Osteoblast (primary cell): ENCODE data around the gene SH2D3C. TPM values are rescaled to one million over a fixed set of nuclear protein-coding genes. Genes with fewer than 3 reads are reported as not detected.

ENCODE experiments used
- DNase-seq: peaks from one replicate; pipeline ENCODE4 v3.0.0; 2011; ENCODE audit warnings: low spot score, mixed read lengths; ENCODE audit not compliant: insufficient read length; ENCODE audit errors: missing footprints
- H2AFZ ChIP-seq: 2 replicates; pipeline ENCODE4 v1.6.0; 2011; ENCODE audit warnings: mild to moderate bottlenecking, low read length
- H3K27ac ChIP-seq: 2 replicates; pipeline ENCODE4 v1.5.1; 2011; ENCODE audit warnings: mild to moderate bottlenecking, low read depth, low read length, moderate library complexity
- H3K27me3 ChIP-seq: 2 replicates; pipeline ENCODE4 v1.6.0; 2012; ENCODE audit warnings: mild to moderate bottlenecking, control low read depth, inconsistent platforms, low read length, moderate library complexity; ENCODE audit not compliant: insufficient read depth
- H3K36me3 ChIP-seq: 2 replicates; pipeline ENCODE4 v1.5.1; 2011; ENCODE audit warnings: mild to moderate bottlenecking, low read length, control low read depth, moderate library complexity; ENCODE audit not compliant: insufficient read depth
- H3K4me1 ChIP-seq: 2 replicates; pipeline ENCODE4 v1.5.1; 2011; ENCODE audit warnings: mild to moderate bottlenecking, low read length, control low read depth, moderate library complexity; ENCODE audit not compliant: insufficient read depth
- H3K4me2 ChIP-seq: 2 replicates; pipeline ENCODE4 v1.6.0; 2011; ENCODE audit warnings: mild to moderate bottlenecking, low read length; ENCODE audit not compliant: insufficient read depth
- H3K4me3 ChIP-seq: fragments of 200-600 bp; sonication (generic); 3 replicates; pipeline ENCODE4 v1.5.1; 2012; ENCODE audit warnings: mild to moderate bottlenecking, low read length, inconsistent platforms; ENCODE audit not compliant: insufficient read depth
- H3K79me2 ChIP-seq: 2 replicates; pipeline ENCODE4 v1.6.0; 2012; ENCODE audit warnings: mild to moderate bottlenecking, low read length, control low read depth, inconsistent platforms; ENCODE audit not compliant: insufficient read depth
- H3K9me3 ChIP-seq: 2 replicates; pipeline ENCODE4 v1.5.1; 2011; ENCODE audit warnings: low read depth, low read length, control low read depth
- H4K20me1 ChIP-seq: 2 replicates; pipeline ENCODE4 v1.6.0; 2012; ENCODE audit warnings: mild to moderate bottlenecking, low read length, control low read depth; ENCODE audit not compliant: insufficient read depth
- total RNA-seq: library from RNA; depleted of rRNA; stranded (reverse); fragments of >200 nt; gene quantifications from 2 replicates; pipeline ENCODE4 v1.2.3, GENCODE V29; 2012
- TF ChIP-seq, protein P1 (sequence below): IDR thresholded peaks from 2 replicates; pipeline ENCODE4 v1.5.1; 2011; ENCODE audit warnings: mild to moderate bottlenecking, low read depth, low read length, moderate library complexity; ENCODE audit errors: extremely low read depth

Gene SH2D3C
- total RNA-seq, 1 donor, result 0.36 TPM

DNA sequence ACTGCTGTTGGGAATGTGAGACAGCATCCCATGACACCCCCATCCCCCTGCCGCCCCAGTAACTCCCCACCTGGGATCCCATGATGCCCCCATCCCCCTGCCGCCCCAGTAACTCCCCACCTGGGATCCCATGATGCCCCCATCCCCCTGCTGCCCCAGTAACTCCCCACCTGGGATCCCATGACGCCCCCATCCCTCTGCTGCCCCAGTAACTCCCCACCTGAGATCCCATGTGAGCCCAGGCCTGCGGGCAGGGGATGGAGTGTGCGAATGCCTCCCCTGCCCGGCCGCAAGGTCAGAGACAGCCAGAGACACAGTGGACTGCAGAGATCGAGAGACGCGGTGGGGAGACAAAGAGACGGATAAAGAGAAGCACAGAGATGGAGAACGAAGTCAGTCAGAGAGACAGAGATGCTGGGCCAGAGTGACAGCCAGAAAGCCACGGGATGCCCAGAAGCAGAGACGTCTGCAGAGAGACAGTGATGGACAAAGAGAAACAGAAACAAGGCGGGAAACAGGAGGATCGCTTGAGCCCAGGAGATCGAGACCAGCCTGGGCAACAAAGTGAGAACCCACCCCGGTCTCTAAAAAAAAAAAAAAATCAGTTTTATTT is 992 bp downstream of the SH2D3C start:
- TF ChIP-seq, protein P1, sequence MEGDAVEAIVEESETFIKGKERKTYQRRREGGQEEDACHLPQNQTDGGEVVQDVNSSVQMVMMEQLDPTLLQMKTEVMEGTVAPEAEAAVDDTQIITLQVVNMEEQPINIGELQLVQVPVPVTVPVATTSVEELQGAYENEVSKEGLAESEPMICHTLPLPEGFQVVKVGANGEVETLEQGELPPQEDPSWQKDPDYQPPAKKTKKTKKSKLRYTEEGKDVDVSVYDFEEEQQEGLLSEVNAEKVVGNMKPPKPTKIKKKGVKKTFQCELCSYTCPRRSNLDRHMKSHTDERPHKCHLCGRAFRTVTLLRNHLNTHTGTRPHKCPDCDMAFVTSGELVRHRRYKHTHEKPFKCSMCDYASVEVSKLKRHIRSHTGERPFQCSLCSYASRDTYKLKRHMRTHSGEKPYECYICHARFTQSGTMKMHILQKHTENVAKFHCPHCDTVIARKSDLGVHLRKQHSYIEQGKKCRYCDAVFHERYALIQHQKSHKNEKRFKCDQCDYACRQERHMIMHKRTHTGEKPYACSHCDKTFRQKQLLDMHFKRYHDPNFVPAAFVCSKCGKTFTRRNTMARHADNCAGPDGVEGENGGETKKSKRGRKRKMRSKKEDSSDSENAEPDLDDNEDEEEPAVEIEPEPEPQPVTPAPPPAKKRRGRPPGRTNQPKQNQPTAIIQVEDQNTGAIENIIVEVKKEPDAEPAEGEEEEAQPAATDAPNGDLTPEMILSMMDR, result no peak
- no peaks in the 10 kb centered on the region for H3K79me2 ChIP-seq

DNA sequence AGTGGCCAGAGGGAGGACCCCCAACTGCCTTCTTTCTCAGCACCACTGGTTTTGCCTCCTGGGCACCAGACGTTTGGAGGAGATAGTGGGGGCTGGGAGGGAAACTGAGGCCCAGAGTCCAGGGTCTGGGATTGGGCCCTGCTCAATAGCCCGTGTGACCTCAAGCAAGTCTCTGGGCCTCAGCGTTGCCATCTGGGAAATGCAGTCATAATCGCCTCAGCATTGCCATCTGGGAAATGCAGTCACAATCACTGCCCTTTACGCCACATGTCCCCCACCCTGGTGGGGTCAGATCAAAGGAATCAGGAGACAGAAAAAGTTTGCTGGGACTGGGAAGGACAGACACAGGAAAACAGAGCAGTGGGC is 1.6 kb downstream of the SH2D3C start:
- Histone ChIP-seq H3K4me3 (no peak overlapping the region), H3K27me3 (peaks cover 4% of the 10 kb centered on the region), H3K4me2 (no peak overlapping the region), H3K27ac (no peak overlapping the region), H4K20me1 (no peaks in the 10 kb centered on the region), H3K36me3 (no peaks in the 10 kb centered on the region), H3K9me3 (no peaks in the 10 kb centered on the region), H2AFZ (no peak overlapping the region), H3K4me1 (no peaks in the 10 kb centered on the region), H3K79me2 (no peaks in the 10 kb centered on the region)
- TF ChIP-seq, protein P1, result no peak
- DNase-seq, result no peak

More for the DNA sequence above, 992 bp downstream of the SH2D3C start:
- H4K20me1 ChIP-seq, result no peaks in the 10 kb centered on the region
- no peak overlapping the region for H3K4me2 ChIP-seq
- H2AFZ ChIP-seq, result no peak overlapping the region
- peaks cover 3% of the 10 kb centered on the region for H3K27me3 ChIP-seq
- no peak for DNase-seq
- no peaks in the 10 kb centered on the region for H3K36me3 ChIP-seq
- H3K4me1 ChIP-seq, result no peaks in the 10 kb centered on the region
- no peak overlapping the region for H3K4me3 ChIP-seq
- no peak overlapping the region for H3K27ac ChIP-seq
- H3K9me3 ChIP-seq, result no peaks in the 10 kb centered on the region

DNA sequence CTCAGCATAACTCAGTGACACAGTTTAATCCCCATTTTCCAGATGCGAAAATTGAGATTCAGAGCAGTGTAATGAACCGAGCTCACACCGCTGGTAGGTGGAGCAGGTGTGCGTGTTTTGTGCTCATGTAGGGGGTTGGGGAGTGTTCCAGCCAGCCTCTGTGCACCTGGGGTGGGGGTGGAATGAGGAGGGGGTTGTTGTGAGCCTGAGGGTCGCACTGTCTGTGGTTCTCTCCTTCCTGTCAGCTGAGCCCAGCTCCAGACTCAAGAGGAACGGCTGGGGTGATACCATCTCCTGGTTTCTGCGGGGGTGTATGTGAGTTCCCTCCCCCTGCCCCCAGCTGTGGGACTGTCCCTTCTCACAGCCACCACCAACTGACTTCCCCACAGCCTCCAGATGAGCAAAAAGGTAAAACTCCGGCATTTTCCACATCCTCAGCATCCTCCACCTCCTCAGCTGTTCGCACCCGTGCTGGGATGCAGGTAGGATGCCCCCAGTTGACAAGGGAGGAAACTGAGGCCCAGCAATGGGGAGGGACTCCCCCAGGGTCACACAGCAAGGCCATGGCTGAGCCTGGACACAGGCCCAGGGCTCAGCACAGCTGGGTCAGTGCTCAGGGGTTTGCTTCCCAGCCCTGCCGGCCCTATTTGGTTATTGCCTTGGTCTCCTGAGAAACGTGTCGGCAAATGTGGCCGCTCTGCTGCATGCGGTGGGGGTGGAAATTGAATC is 2.1 kb downstream of the SH2D3C start:
- Histone ChIP-seq H3K36me3 (no peaks in the 10 kb centered on the region), H3K4me2 (no peak overlapping the region), H3K4me3 (no peak overlapping the region), H3K27me3 (peaks cover 4% of the 10 kb centered on the region), H4K20me1 (no peaks in the 10 kb centered on the region), H2AFZ (no peak overlapping the region), H3K9me3 (no peaks in the 10 kb centered on the region), H3K27ac (no peak overlapping the region), H3K4me1 (peaks cover 4% of the 10 kb centered on the region), H3K79me2 (no peaks in the 10 kb centered on the region)
- TF ChIP-seq, protein P1, result no peak
- DNase-seq, result peak; percentile 52

DNA sequence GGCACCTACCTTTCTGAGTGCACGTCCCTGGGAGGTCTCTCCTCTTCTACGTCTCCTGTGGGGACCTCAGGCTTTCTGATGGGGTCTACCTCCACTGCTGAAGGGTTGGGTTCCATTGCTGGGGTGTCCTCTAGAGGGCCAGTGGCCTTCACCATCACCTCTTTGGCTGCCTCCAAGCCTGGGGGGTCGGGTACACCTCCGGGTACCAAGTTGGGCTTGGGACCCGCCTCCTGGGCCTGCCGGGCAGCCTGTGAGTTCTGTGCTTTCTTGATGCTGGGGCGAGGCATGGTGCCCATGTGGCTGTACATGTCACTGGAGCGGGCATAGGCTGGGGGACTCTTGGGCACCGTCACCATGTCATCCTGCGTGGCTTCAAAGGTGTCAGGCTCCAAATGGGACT is 4.5 kb downstream of the SH2D3C start:
- no peak overlapping the region for H3K4me3 ChIP-seq
- peaks cover 4% of the 10 kb centered on the region for H3K27me3 ChIP-seq
- H3K4me1 ChIP-seq, result peaks cover 11% of the 10 kb centered on the region
- H4K20me1 ChIP-seq, result peaks cover 3% of the 10 kb centered on the region
- H3K9me3 ChIP-seq, result no peaks in the 10 kb centered on the region
- TF ChIP-seq, protein P1, result no peak
- no peaks in the 10 kb centered on the region for H3K36me3 ChIP-seq
- no peak overlapping the region for H3K27ac ChIP-seq
- no peak overlapping the region for H3K4me2 ChIP-seq
- no peak overlapping the region for H2AFZ ChIP-seq
- no peaks in the 10 kb centered on the region for H3K79me2 ChIP-seq
- no peak for DNase-seq
